Endothelial cell of umbilical vein (primary cell): Measurements from ENCODE around the gene TDRD9. TPM values are rescaled to one million over a fixed set of nuclear protein-coding genes. Genes with fewer than 3 reads are reported as not detected.

Experiments
- BruUV-seq: library from RNA; stranded (reverse); fragments of 400-500 nt; replicated peaks from 2 replicates; lab custom pipeline; 2021; lab: Mats Ljungman, UMichigan
- CTCF ChIA-PET: fragments of 300-600, 350-600 bp; sonication (Branson Sonifier 250); formaldehyde crosslinking; loops from one replicate; lab custom pipeline; 2021; ENCODE audit warnings: antibody characterized with exemption, inconsistent platforms; lab: Charles Lee
- POLR2A ChIA-PET: fragments of 300-600, 350-600 bp; sonication (Branson Sonifier 250); formaldehyde crosslinking; loops from one replicate; lab custom pipeline; 2021; ENCODE audit warnings: antibody characterized with exemption, inconsistent platforms; lab: Charles Lee
- DNase-seq: peaks from one replicate; pipeline ENCODE4 v3.0.0-alpha.2; 2011; ENCODE audit warnings: low read depth, low spot score
- FAIRE-seq: peaks from 2 replicates; lab custom pipeline; 2011; peaks lifted over from hg19 to GRCh38; lab: Jason Lieb, UNC
- H2AFZ ChIP-seq: 2 replicates; pipeline ENCODE4 v1.6.0; 2012; ENCODE audit warnings: low read depth, low read length, control low read depth, inconsistent platforms
- H3K27ac ChIP-seq: 2 replicates; pipeline ENCODE4 v1.5.1; 2011; ENCODE audit warnings: low read depth, mild to moderate bottlenecking, control low read depth, low read length, moderate library complexity; ENCODE audit not compliant: insufficient read depth
- H3K27me3 ChIP-seq, 2 experiments: 2 replicates each; pipeline versions ENCODE4 v1.6.0 to v1.6.1; 2011; ENCODE audit warnings: low read length in 2 of 2, mixed read lengths in 1 of 2; ENCODE audit not compliant: control insufficient read depth in 2 of 2, insufficient read depth in 2 of 2
- H3K36me3 ChIP-seq, 2 experiments: 2 replicates in 1 of 2; 3 replicates in 1 of 2; pipeline ENCODE4 v1.5.1; 2011; ENCODE audit warnings: low read length in 2 of 2, mild to moderate bottlenecking in 1 of 2, moderate library complexity in 1 of 2; ENCODE audit not compliant: control insufficient read depth in 2 of 2, insufficient read depth in 2 of 2; ENCODE audit errors: extremely low read depth in 1 of 2
- H3K4me1 ChIP-seq: 3 replicates; pipeline ENCODE4 v1.5.1; 2011; ENCODE audit warnings: mild to moderate bottlenecking, low read length; ENCODE audit not compliant: control insufficient read depth, insufficient read depth; ENCODE audit errors: extremely low read depth
- H3K4me2 ChIP-seq: 2 replicates; pipeline ENCODE4 v1.6.1; 2011; ENCODE audit warnings: low read length, control low read depth, mixed read lengths; ENCODE audit not compliant: insufficient read depth
- H3K4me3 ChIP-seq, 3 experiments: fragments of 200-600 bp in 1 of 3; sonication (generic), shearing (Covaris generic) in 1 of 3; replicated peaks in 1 of 3; 2 replicates each; pipeline ENCODE4 v1.5.1; 2011 to 2016; ENCODE audit warnings: control low read depth in 3 of 3, low read length in 3 of 3, mild to moderate bottlenecking in 2 of 3, inconsistent platforms in 1 of 3, low read depth in 1 of 3, moderate library complexity in 1 of 3; ENCODE audit not compliant: insufficient read depth in 1 of 3
- H3K79me2 ChIP-seq: 2 replicates; pipeline ENCODE4 v1.6.0; 2012; ENCODE audit warnings: low read length, inconsistent platforms; ENCODE audit not compliant: control insufficient read depth, insufficient read depth
- H3K9ac ChIP-seq: replicated peaks from 2 replicates; pipeline ENCODE3; 2011; ENCODE audit warnings: low read length, control low read depth; ENCODE audit not compliant: insufficient read depth; ENCODE audit errors: extremely low read depth
- H3K9me1 ChIP-seq: replicated peaks from 3 replicates; pipeline ENCODE4 v1.6.0; 2011; ENCODE audit warnings: mild to moderate bottlenecking, low read length; ENCODE audit not compliant: control insufficient read depth, insufficient read depth; ENCODE audit errors: extremely low read depth
- H3K9me3 ChIP-seq: replicated peaks from 2 replicates; pipeline ENCODE4 v1.5.1; 2012; ENCODE audit warnings: low read length, inconsistent platforms; ENCODE audit not compliant: control insufficient read depth, insufficient read depth
- H4K20me1 ChIP-seq: replicated peaks from 2 replicates; pipeline ENCODE3; 2011; ENCODE audit warnings: mild to moderate bottlenecking, low read length; ENCODE audit not compliant: control insufficient read depth, insufficient read depth; ENCODE audit errors: extremely low read depth
- CTCF ChIP-seq, 2 donors: IDR thresholded peaks; 1 replicate in 1 of 2; 2 replicates in 1 of 2; pipeline ENCODE4 v1.5.1; 2011; ENCODE audit warnings: low read length in 2 of 2, mild to moderate bottlenecking in 2 of 2, moderate library complexity in 2 of 2, control low read depth in 1 of 2, inconsistent platforms in 1 of 2, low read depth in 1 of 2; ENCODE audit not compliant: insufficient read depth in 1 of 2; ENCODE audit errors: extremely low read depth in 1 of 2
- EZH2 ChIP-seq: IDR thresholded peaks from 2 replicates; pipeline ENCODE4 v1.6.1; 2012; ENCODE audit warnings: borderline replicate concordance, low read depth, mild to moderate bottlenecking, moderate library complexity, low read length, inconsistent platforms; ENCODE audit not compliant: severe bottlenecking
- FOS ChIP-seq: IDR thresholded peaks from 2 replicates; pipeline ENCODE4 v1.6.1; 2011; ENCODE audit warnings: mild to moderate bottlenecking, low read length, moderate library complexity, borderline replicate concordance; ENCODE audit not compliant: insufficient read depth
- GATA2 ChIP-seq: IDR thresholded peaks from 2 replicates; pipeline ENCODE4 v1.7.0; 2011; ENCODE audit warnings: low read depth, mild to moderate bottlenecking, moderate library complexity, mixed read lengths, low read length; ENCODE audit not compliant: insufficient read length, insufficient read depth
- JUN ChIP-seq: IDR thresholded peaks from 2 replicates; pipeline ENCODE4 v1.6.1; 2011; ENCODE audit warnings: borderline replicate concordance, low read depth; ENCODE audit not compliant: insufficient read length, insufficient read depth
- MAX ChIP-seq: IDR thresholded peaks from 2 replicates; pipeline ENCODE4 v1.6.1; 2011; ENCODE audit not compliant: insufficient read depth, insufficient read length
- MYC ChIP-seq: IDR thresholded peaks from one replicate; pipeline ENCODE4 v1.6.1; 2011; ENCODE audit warnings: mild to moderate bottlenecking, low read depth, low read length
- POLR2A ChIP-seq: IDR thresholded peaks from 2 replicates; pipeline ENCODE4 v1.6.1; 2012; ENCODE audit warnings: low read depth, mild to moderate bottlenecking, control low read depth, low read length
- POLR2AphosphoS5 ChIP-seq: IDR thresholded peaks from 2 replicates; pipeline ENCODE4 v1.6.1; 2012; ENCODE audit warnings: low read depth, mild to moderate bottlenecking, control low read depth, low read length, moderate library complexity; ENCODE audit not compliant: insufficient read depth
- dilution Hi-C: fragments of 300-500 bp; cut with MboI; formaldehyde crosslinking; loops from one replicate; pipeline ENCODE4 v1.15.0; 2019; ENCODE audit warnings: low sequenced_read_pairs; ENCODE audit not compliant: extremely low pct_ligation_motif_present
- intact Hi-C: fragments of 100-400 bp; cut with micrococcal nuclease; formaldehyde crosslinking; loops from one replicate; pipeline ENCODE4 v1.10.0; 2022
- polyA plus RNA-seq, 4 experiments: library from polyadenylated mRNA; depleted of rRNA in 3 of 4; stranded (reverse) in 3 of 4; unstranded in 1 of 4; fragments of >200 nt; gene quantifications; 2 replicates each; pipeline versions ENCODE4 v1.2.1 to v1.2.3, GENCODE V29; 2011 to 2012; ENCODE audit warnings: missing spikeins in 1 of 4
- total RNA-seq: library from RNA; stranded (reverse); gene quantifications from 2 replicates; pipeline ENCODE4 v1.2.3, GENCODE V29; 2021

The TDRD9 gene
- total and polyA plus RNA-seq, 2 donors (not counting 3 experiments of a cell fraction or from before 2014, with no cell fraction given), result 0.52 to 1.4 TPM

- H3K9me1 ChIP-seq, result no peaks in the 10 kb centered on the region
- no peak overlapping the region for H3K4me2 ChIP-seq
- H2AFZ ChIP-seq, result no peak overlapping the region
- POLR2A ChIA-PET, result no interaction called here
- intact Hi-C loops (no loop called here), dilution Hi-C loops (no loop called here)
- no peak overlapping the region for H3K4me3 ChIP-seq
- H3K27ac ChIP-seq, result no peak overlapping the region
- no peaks in the 10 kb centered on the region for H3K36me3 ChIP-seq
- no TSS peak for BruUV-seq
- H3K79me2 ChIP-seq, result no peaks in the 10 kb centered on the region
- no peak for DNase-seq
- H3K4me1 ChIP-seq, result no peaks in the 10 kb centered on the region
- TF ChIP-seq POLR2AphosphoS5 (no peak), GATA2 (no peak), JUN (no peak), POLR2A (no peak), CTCF (IDR thresholded peaks at IDR 0.05; ENCODE audit: extremely low read depth in 1 of 2, insufficient read depth in 1 of 2, low read depth in 1 of 2, low read length in 2 of 2) (no peak), FOS (no peak), MAX (no peak), EZH2 (no peak), MYC (no peak)
- no peak overlapping the region for H3K9ac ChIP-seq
- no peaks in the 10 kb centered on the region for H3K9me3 ChIP-seq
- H3K27me3 ChIP-seq, result peaks cover 0 to 2% of the 10 kb centered on the region in 2 experiments
- no peaks in the 10 kb centered on the region for H4K20me1 ChIP-seq
- CTCF ChIA-PET, result no interaction called here
- FAIRE-seq, result no peak
Measured at GRCh38 chr14:104003616-104004015, 75.4 kb downstream of the TDRD9 start.
